Peyer's patch (tissue), 4 donors: ENCODE results near the gene MCTP1. TPM values are rescaled to one million over a fixed set of nuclear protein-coding genes. Genes with fewer than 3 reads are reported as not detected.

Source experiments
- DNase-seq, 3 donors: peaks; one replicate each; pipeline ENCODE4 v3.0.0-alpha.2; 2017 to 2019
- H3K27ac ChIP-seq, 4 donors: fragments of 200-600 bp; sonication (generic); one replicate each; pipeline ENCODE4 v1.5.1; 2016 to 2019
- H3K27me3 ChIP-seq, 2 donors: fragments of 200-600 bp; sonication (generic); one replicate each; pipeline ENCODE4 v1.5.1; 2019
- H3K36me3 ChIP-seq, 3 donors: fragments of 200-600 bp; sonication (generic); one replicate each; pipeline ENCODE4 v1.5.1; 2016 to 2019
- H3K4me1 ChIP-seq, 4 donors: fragments of 200-600 bp; sonication (generic); one replicate each; pipeline ENCODE4 v1.5.1; 2016 to 2019
- H3K4me3 ChIP-seq, 4 donors: fragments of 200-600 bp; sonication (generic); 1 replicate in 3 of 4; 2 replicates in 1 of 4; pipeline ENCODE4 v1.5.1; 2016 to 2019; ENCODE audit warnings: mild to moderate bottlenecking in 1 of 4
- H3K9me3 ChIP-seq, 4 donors: fragments of 200-600 bp; sonication (generic); one replicate each; pipeline ENCODE4 v1.5.1; 2016 to 2019; ENCODE audit warnings: mild to moderate bottlenecking in 1 of 4
- POLR2A ChIP-seq, 2 donors: fragments of 450-650 bp; IDR thresholded peaks; one replicate each; pipeline ENCODE4 v1.5.1; 2017; ENCODE audit warnings: antibody characterized with exemption in 2 of 2, mild to moderate bottlenecking in 2 of 2, moderate library complexity in 2 of 2
- total RNA-seq, 4 donors: library from RNA; depleted of rRNA; stranded (reverse); fragments of >200 nt; gene quantifications; one replicate each; pipeline ENCODE4 v1.1.0, GENCODE V29; 2016
- TF ChIP-seq, protein P1 (sequence below), 6 experiments: fragments of 450-650 bp in 4 of 6; fragments of 200-600 bp in 2 of 6; sonication (generic) in 1 of 6; IDR thresholded peaks; one replicate each; pipeline ENCODE4 v1.5.1; 2017 to 2019; ENCODE audit warnings: antibody characterized with exemption in 6 of 6, mild to moderate bottlenecking in 3 of 6, moderate library complexity in 1 of 6

MCTP1 gene
- total RNA-seq, 4 donors from 2014 or later, result 4.7 to 61.1 (median 11.3) TPM

DNA sequence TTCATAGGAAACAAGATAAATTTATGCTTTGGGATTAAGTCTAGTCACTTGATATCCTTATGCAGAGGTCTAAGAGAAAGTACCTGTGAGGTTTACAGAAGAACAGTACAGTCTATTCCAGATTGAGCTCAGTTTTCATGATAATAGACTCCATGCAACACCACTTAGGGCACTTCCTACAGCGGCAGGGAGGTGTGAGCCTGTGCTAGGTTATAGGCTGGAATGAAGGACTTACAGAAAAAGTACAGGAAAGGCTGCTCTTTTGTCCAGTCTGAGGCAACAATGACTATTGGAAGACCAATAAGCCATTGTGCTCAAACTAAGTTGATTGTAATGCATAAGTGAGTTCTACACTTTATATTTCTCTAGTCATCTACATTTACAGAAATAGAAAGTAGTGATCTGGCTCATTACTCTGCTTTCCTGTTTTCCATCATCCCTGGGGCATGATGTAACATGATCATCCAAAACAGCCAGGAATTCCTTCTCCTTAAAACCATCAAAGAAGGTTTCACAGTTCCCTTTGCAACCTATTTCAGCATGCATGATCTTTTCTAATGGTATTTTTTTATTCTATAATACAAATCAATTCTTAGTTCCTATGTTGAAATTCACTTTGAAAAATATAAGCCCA, 343.7 kb downstream of the MCTP1 start:
- Histone ChIP-seq H3K4me1 (no peaks in the 10 kb centered on the region), H3K27ac (no peak overlapping the region)
- no peak for DNase-seq

DNA sequence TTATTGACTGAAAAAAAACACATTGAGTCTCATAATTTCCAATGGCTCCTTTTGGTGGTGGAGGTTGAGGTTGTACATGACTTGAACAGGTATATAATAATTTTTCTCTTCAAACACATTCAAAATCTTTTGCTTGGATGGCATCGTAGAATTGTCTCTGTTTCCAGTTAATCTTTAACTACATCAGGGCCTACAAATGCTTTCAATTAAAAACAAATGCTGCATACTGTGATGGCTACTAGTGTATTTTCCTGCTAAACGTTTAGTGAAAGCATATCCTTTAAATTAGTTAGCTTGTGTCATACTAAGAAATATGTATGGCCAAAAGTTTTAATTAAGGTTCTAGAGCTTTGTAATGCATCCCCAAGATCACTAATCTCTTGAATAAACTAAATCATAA, 352.6 kb downstream of the MCTP1 start:
- no peaks in the 10 kb centered on the region for H3K4me1 ChIP-seq
- no peaks in the 10 kb centered on the region for H3K9me3 ChIP-seq
- no peak for DNase-seq
- no peaks in the 10 kb centered on the region for H3K36me3 ChIP-seq
- H3K27me3 ChIP-seq, result no peaks in the 10 kb centered on the region
- TF ChIP-seq, protein P1, sequence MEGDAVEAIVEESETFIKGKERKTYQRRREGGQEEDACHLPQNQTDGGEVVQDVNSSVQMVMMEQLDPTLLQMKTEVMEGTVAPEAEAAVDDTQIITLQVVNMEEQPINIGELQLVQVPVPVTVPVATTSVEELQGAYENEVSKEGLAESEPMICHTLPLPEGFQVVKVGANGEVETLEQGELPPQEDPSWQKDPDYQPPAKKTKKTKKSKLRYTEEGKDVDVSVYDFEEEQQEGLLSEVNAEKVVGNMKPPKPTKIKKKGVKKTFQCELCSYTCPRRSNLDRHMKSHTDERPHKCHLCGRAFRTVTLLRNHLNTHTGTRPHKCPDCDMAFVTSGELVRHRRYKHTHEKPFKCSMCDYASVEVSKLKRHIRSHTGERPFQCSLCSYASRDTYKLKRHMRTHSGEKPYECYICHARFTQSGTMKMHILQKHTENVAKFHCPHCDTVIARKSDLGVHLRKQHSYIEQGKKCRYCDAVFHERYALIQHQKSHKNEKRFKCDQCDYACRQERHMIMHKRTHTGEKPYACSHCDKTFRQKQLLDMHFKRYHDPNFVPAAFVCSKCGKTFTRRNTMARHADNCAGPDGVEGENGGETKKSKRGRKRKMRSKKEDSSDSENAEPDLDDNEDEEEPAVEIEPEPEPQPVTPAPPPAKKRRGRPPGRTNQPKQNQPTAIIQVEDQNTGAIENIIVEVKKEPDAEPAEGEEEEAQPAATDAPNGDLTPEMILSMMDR (IDR thresholded peaks at IDR 0.05), result no peak
- TF ChIP-seq POLR2A (IDR thresholded peaks at IDR 0.05), result no peak
- H3K27ac ChIP-seq, result no peak overlapping the region
- H3K4me3 ChIP-seq, result no peak overlapping the region

More for the DNA sequence above, 343.7 kb downstream of the MCTP1 start:
- H3K36me3 ChIP-seq, result no peaks in the 10 kb centered on the region
- no peak overlapping the region for H3K4me3 ChIP-seq
- H3K27me3 ChIP-seq, result no peaks in the 10 kb centered on the region
- TF ChIP-seq POLR2A (IDR thresholded peaks at IDR 0.05), result no peak
- TF ChIP-seq, protein P1 (IDR thresholded peaks at IDR 0.05), result no peak
- H3K9me3 ChIP-seq, result no peaks in the 10 kb centered on the region

DNA sequence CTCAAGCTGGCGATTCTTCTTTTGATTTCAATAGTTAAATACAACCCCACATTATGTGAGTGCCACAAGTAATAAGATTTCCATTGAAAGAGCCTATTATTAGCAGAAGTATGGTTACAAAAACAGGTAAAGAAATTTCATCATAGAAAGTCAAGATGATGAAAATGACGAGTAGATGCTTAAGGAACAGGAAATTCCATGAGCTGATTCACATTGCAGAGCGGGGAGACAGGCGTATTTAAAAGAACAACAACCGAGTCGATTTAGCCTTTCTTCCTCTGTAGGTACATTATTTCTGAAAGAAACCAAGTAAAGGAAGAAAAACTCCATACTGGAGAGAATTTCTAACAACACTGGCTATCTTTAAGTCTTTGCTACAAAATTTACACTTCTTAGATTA, 356.0 kb downstream of the MCTP1 start:
- no peak overlapping the region for H3K4me3 ChIP-seq
- no peaks in the 10 kb centered on the region for H3K9me3 ChIP-seq
- no peak overlapping the region for H3K27ac ChIP-seq
- no peaks in the 10 kb centered on the region for H3K4me1 ChIP-seq
- TF ChIP-seq, protein P1 (IDR thresholded peaks at IDR 0.05), result no peak
- no peak for TF ChIP-seq POLR2A (IDR thresholded peaks at IDR 0.05)
- no peaks in the 10 kb centered on the region for H3K36me3 ChIP-seq
- H3K27me3 ChIP-seq, result no peaks in the 10 kb centered on the region
- DNase-seq, result no peak

DNA sequence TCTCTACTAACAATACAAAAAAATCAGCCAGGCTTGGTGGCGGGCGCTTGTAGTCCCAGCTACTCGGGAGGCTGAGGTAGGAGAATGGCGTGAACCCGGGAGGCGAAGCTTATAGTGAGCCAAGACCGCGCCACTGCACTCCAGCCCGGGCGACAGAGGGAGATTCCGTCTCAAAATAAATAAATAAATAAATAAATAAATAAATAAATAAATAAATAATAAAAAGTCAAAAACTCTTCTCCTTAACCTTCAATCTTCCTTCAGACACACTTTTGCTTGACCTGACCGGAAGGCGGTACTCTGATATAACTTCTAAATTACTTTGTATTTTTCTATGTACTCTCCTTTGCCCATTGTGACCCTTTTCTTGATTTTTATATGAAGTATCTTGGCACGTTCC, 364.3 kb downstream of the MCTP1 start:
- H3K36me3 ChIP-seq, result no peaks in the 10 kb centered on the region
- no peak overlapping the region for H3K4me3 ChIP-seq
- no peaks in the 10 kb centered on the region for H3K27me3 ChIP-seq
- H3K9me3 ChIP-seq, result no peaks in the 10 kb centered on the region
- no peak for DNase-seq
- TF ChIP-seq, protein P1 (IDR thresholded peaks at IDR 0.05), result no peak
- TF ChIP-seq POLR2A (IDR thresholded peaks at IDR 0.05), result no peak
- no peaks in the 10 kb centered on the region for H3K4me1 ChIP-seq
- no peak overlapping the region for H3K27ac ChIP-seq

DNA sequence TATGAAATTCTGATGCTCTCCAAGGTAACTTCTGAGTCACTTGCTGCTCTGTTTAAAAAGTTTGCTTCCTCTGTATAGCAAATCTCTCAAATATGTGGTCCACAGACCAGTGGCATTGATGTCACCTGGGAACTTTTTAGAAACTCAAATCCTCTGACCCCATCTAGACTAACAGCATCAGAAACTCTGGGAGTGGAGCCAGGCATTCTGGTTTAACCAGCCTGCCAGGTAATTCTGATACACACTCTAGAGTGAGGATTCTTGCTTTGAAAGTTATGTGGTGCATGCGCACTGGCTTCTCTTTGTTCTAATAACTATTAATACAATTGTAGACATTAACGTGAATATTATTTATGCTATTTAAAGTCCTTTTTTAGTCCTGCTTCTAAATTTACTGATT, 368.3 kb downstream of the MCTP1 start:
- TF ChIP-seq, protein P1 (IDR thresholded peaks at IDR 0.05), result no peak
- no peak for TF ChIP-seq POLR2A (IDR thresholded peaks at IDR 0.05)
- H3K27me3 ChIP-seq, result no peaks in the 10 kb centered on the region
- no peak for DNase-seq

DNA sequence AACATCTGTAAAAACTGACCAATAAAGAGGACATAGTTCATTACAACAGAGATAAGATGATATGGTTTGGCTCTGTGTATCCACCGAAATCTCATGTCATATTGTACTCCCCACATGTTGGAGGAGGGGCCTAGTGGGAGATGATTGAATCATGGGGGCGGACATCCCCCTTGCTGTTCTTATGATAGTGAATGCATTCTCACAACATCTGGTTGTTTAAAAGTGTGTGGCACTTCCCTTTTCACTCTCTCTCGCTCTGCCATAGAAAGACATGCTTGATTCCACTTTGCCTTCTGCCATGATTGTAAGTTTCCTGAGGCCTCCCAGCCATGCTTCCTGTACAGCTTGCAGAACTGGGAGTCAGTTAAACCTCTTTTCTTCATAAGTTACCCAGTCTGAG, 373.6 kb downstream of the MCTP1 start:
- H3K4me1 ChIP-seq, result no peaks in the 10 kb centered on the region
- no peaks in the 10 kb centered on the region for H3K36me3 ChIP-seq
- no peak for DNase-seq
- no peak overlapping the region for H3K27ac ChIP-seq
- H3K27me3 ChIP-seq, result no peaks in the 10 kb centered on the region
- H3K4me3 ChIP-seq, result no peak overlapping the region
- no peak for TF ChIP-seq POLR2A (IDR thresholded peaks at IDR 0.05)
- TF ChIP-seq, protein P1 (IDR thresholded peaks at IDR 0.05), result no peak
- no peaks in the 10 kb centered on the region for H3K9me3 ChIP-seq

More for the DNA sequence above, 368.3 kb downstream of the MCTP1 start:
- H3K9me3 ChIP-seq, result no peaks in the 10 kb centered on the region
- H3K36me3 ChIP-seq, result no peaks in the 10 kb centered on the region
- H3K4me3 ChIP-seq, result no peak overlapping the region
- H3K27ac ChIP-seq, result no peak overlapping the region
- no peaks in the 10 kb centered on the region for H3K4me1 ChIP-seq
